Osteocyte (in vitro differentiated cells): Measurements from ENCODE around the gene KAT6B. TPM values are rescaled to one million over a fixed set of nuclear protein-coding genes. Genes with fewer than 3 reads are reported as not detected.

Experiments used
- DNase-seq: peaks from one replicate; pipeline ENCODE4 v3.0.0; 2021; ENCODE audit warnings: mixed read lengths; ENCODE audit not compliant: unreplicated experiment; ENCODE audit errors: extremely low spot score
- H3K27ac Mint-ChIP-seq: one replicate; pipeline ENCODE4 v1.8.0; 2021; ENCODE audit warnings: mild to moderate bottlenecking, mixed read lengths; ENCODE audit not compliant: unreplicated experiment
- H3K27me3 Mint-ChIP-seq: one replicate; pipeline ENCODE4 v1.8.0; 2021; ENCODE audit warnings: mixed read lengths; ENCODE audit not compliant: unreplicated experiment
- H3K36me3 Mint-ChIP-seq: one replicate; pipeline ENCODE4 v1.8.0; 2021; ENCODE audit warnings: mixed read lengths; ENCODE audit not compliant: unreplicated experiment
- H3K4me1 Mint-ChIP-seq: one replicate; pipeline ENCODE4 v1.8.0; 2021; ENCODE audit warnings: mixed read lengths; ENCODE audit not compliant: unreplicated experiment
- H3K4me3 Mint-ChIP-seq: one replicate; pipeline ENCODE4 v1.8.0; 2021; ENCODE audit warnings: mild to moderate bottlenecking, moderate library complexity, mixed read lengths; ENCODE audit not compliant: unreplicated experiment
- H3K9me3 Mint-ChIP-seq: one replicate; pipeline ENCODE4 v1.8.0; 2021; ENCODE audit warnings: mixed read lengths; ENCODE audit not compliant: unreplicated experiment
- CTCF ChIP-seq: fragments of 200-600 bp; sonication (generic); IDR thresholded peaks from 2 replicates; pipeline ENCODE4 v1.5.0; 2021; ENCODE audit warnings: antibody characterized with exemption, mild to moderate bottlenecking, moderate library complexity
- total RNA-seq: library from RNA; stranded (reverse); gene quantifications from 2 replicates; pipeline ENCODE4 v1.2.1, GENCODE V29; 2021

Gene KAT6B
- total RNA-seq, 1 donor from 2014 or later, result 28.2 TPM

- peaks cover 18% of the 10 kb centered on the region for H3K36me3 Mint-ChIP-seq
- TF ChIP-seq CTCF, result no peak
- H3K27me3 Mint-ChIP-seq, result no peaks in the 10 kb centered on the region
- no peak overlapping the region for H3K27ac Mint-ChIP-seq
- no peak for DNase-seq
- peaks cover 7% of the 10 kb centered on the region for H3K4me1 Mint-ChIP-seq
- H3K4me3 Mint-ChIP-seq, result no peak overlapping the region
- no peaks in the 10 kb centered on the region for H3K9me3 Mint-ChIP-seq
Observed at GRCh38 chr10:75012471-75012870, 186.1 kb downstream of the KAT6B start.

- no peaks in the 10 kb centered on the region for H3K27me3 Mint-ChIP-seq
- peaks cover 12% of the 10 kb centered on the region for H3K36me3 Mint-ChIP-seq
- no peak overlapping the region for H3K27ac Mint-ChIP-seq
- H3K4me1 Mint-ChIP-seq, result peaks cover 7% of the 10 kb centered on the region
- no peak for TF ChIP-seq CTCF
- no peak for DNase-seq
- H3K4me3 Mint-ChIP-seq, result no peak overlapping the region
- H3K9me3 Mint-ChIP-seq, result no peaks in the 10 kb centered on the region
Observed at GRCh38 chr10:75013007-75013406, 186.6 kb downstream of the KAT6B start.

- TF ChIP-seq CTCF, result no peak
- Mint-ChIP-seq H3K36me3 (peaks cover 10% of the 10 kb centered on the region), H3K9me3 (no peaks in the 10 kb centered on the region), H3K27me3 (no peaks in the 10 kb centered on the region), H3K4me1 (peaks cover 7% of the 10 kb centered on the region), H3K27ac (no peak overlapping the region), H3K4me3 (no peak overlapping the region)
- no peak for DNase-seq
Observed at GRCh38 chr10:75013522-75013921, 187.1 kb downstream of the KAT6B start.

- no peak overlapping the region for H3K4me3 Mint-ChIP-seq
- no peaks in the 10 kb centered on the region for H3K9me3 Mint-ChIP-seq
- peaks cover 7% of the 10 kb centered on the region for H3K4me1 Mint-ChIP-seq
- no peak overlapping the region for H3K27ac Mint-ChIP-seq
- no peaks in the 10 kb centered on the region for H3K27me3 Mint-ChIP-seq
- H3K36me3 Mint-ChIP-seq, result peaks cover 10% of the 10 kb centered on the region
- DNase-seq, result no peak
- no peak for TF ChIP-seq CTCF
Observed at GRCh38 chr10:75014516-75015230, 188.3 kb downstream of the KAT6B start.

- peaks cover 11% of the 10 kb centered on the region for H3K36me3 Mint-ChIP-seq
- H3K4me3 Mint-ChIP-seq, result no peak overlapping the region
- DNase-seq, result no peak
- H3K4me1 Mint-ChIP-seq, result peaks cover 7% of the 10 kb centered on the region
- H3K27ac Mint-ChIP-seq, result no peak overlapping the region
- no peak for TF ChIP-seq CTCF
- H3K27me3 Mint-ChIP-seq, result no peaks in the 10 kb centered on the region
- no peaks in the 10 kb centered on the region for H3K9me3 Mint-ChIP-seq
Observed at GRCh38 chr10:75015442-75015841, 189.0 kb downstream of the KAT6B start.
